Thymus (tissue), 11 donors: Measurements from ENCODE around the gene PAQR4. TPM values are rescaled to one million over a fixed set of nuclear protein-coding genes. Genes with fewer than 3 reads are reported as not detected.
A peak's percentile ranks its signal among the peaks of the same experiment; 100 is the strongest.

Experiments
- DNase-seq, 9 donors: peaks; one replicate each; pipeline ENCODE4 v3.0.0-alpha.2; 2013; ENCODE audit warnings: low spot score in 9 of 9, low read depth in 6 of 9, missing footprints in 1 of 9
- H3K27ac ChIP-seq, 2 donors: one replicate each; pipeline ENCODE4 v1.5.1; 2013; ENCODE audit warnings: control low read depth in 1 of 2, low read depth in 1 of 2, low read length in 1 of 2, mild to moderate bottlenecking in 1 of 2, moderate library complexity in 1 of 2
- H3K27me3 ChIP-seq, 2 donors: one replicate each; pipeline ENCODE4 v1.5.1; 2013; ENCODE audit warnings: low read length in 1 of 2; ENCODE audit not compliant: control insufficient read depth in 2 of 2, insufficient read depth in 1 of 2
- H3K36me3 ChIP-seq, 2 donors: one replicate each; pipeline ENCODE4 v1.5.1; 2013; ENCODE audit warnings: low read length in 1 of 2, mild to moderate bottlenecking in 1 of 2, moderate library complexity in 1 of 2; ENCODE audit not compliant: control insufficient read depth in 2 of 2, insufficient read depth in 2 of 2
- H3K4me1 ChIP-seq, 2 donors: one replicate each; pipeline ENCODE4 v1.5.1; 2013; ENCODE audit warnings: low read length in 2 of 2; ENCODE audit not compliant: control insufficient read depth in 2 of 2, insufficient read depth in 2 of 2
- H3K4me3 ChIP-seq, 2 donors: one replicate each; pipeline ENCODE4 v1.5.1; 2013; ENCODE audit warnings: low read length in 2 of 2, control low read depth in 1 of 2, mild to moderate bottlenecking in 1 of 2
- H3K9me3 ChIP-seq, 2 donors: one replicate each; pipeline ENCODE4 v1.5.1; 2013; ENCODE audit warnings: low read length in 1 of 2, mild to moderate bottlenecking in 1 of 2; ENCODE audit not compliant: control insufficient read depth in 2 of 2, insufficient read depth in 1 of 2
- WGBS: extraction: QIAGEN DNeasy Blood & Tissue Kit; methylation state at CpG from one replicate; pipeline ENCODE4 v1.1.7; 2013; 5-methylcytosine and 5-hydroxymethylcytosine counted together
- polyA plus RNA-seq: library from polyadenylated mRNA; stranded (reverse); fragments of 200-250 nt; gene quantifications from one replicate; pipeline ENCODE4 v1.2.3, GENCODE V29; 2013
- total RNA-seq: library from RNA; stranded (reverse); fragments of 120-200 nt; gene quantifications from one replicate; pipeline ENCODE4 v1.2.4, GENCODE V29; 2013
- donor health status: healthy.

The PAQR4 gene
- total and polyA plus RNA-seq, 2 donors = 9.5 to 11.2 TPM

DNA sequence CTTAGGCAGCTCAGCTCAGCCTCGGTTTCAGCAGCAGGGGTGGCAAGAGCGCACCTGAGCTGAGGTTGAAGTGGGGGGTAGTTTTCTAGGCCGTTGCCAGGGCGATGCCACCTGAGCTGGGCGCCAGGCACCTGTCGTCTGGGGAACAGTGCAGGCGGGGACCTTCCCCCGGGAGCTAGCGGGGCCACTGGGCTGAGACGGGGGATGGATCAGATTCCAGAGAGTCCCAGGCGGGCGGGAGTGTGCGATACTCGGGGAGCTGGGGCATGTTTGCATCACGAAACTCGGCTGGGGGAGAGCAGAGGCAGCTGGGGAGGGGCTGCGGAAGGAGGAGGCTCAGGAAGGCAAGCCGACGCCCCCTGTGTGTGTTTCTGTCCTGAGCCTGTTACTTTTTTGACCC, 43.1 kb downstream of the PAQR4 start:
- Histone ChIP-seq H3K27ac (peak overlapping the region in 1 of 2 donors; percentile 14), H3K27me3 (peaks cover 17 to 86% of the 10 kb centered on the region in 2 donors), H3K9me3 (peaks cover 0 to 16% of the 10 kb centered on the region in 2 donors), H3K4me1 (peaks cover 16 to 39% of the 10 kb centered on the region in 2 donors), H3K4me3 (no peak overlapping the region), H3K36me3 (no peaks in the 10 kb centered on the region)
- peak in 1 of 9 donors; percentile 43 for DNase-seq
- WGBS = 59% methylated on average over 19 of the region's 19 CpGs

GRCh38 chr16:3012828-3013420, 43.8 kb downstream of the PAQR4 start, which contains the start of gene CLDN9:
TSS of gene CLDN9 (plus strand) at chr16:3012923. CDS start at chr16:3013363, 440 bp downstream.
- H3K4me1 ChIP-seq = peaks cover 9 to 35% of the 10 kb centered on the region in 2 donors
- H3K27me3 ChIP-seq = peaks cover 24 to 86% of the 10 kb centered on the region in 2 donors
- peaks cover 0 to 15% of the 10 kb centered on the region in 2 donors for H3K9me3 ChIP-seq
- WGBS = 51% methylated on average over 27 of the region's 27 CpGs
- H3K36me3 ChIP-seq = no peaks in the 10 kb centered on the region
- H3K4me3 ChIP-seq = no peak within 1 kb of the TSS
- DNase-seq = peak in 2 of 9 donors; percentile 68 to 77
- H3K27ac ChIP-seq = peak within 1 kb of the TSS in 1 of 2 donors; percentile 14

DNA sequence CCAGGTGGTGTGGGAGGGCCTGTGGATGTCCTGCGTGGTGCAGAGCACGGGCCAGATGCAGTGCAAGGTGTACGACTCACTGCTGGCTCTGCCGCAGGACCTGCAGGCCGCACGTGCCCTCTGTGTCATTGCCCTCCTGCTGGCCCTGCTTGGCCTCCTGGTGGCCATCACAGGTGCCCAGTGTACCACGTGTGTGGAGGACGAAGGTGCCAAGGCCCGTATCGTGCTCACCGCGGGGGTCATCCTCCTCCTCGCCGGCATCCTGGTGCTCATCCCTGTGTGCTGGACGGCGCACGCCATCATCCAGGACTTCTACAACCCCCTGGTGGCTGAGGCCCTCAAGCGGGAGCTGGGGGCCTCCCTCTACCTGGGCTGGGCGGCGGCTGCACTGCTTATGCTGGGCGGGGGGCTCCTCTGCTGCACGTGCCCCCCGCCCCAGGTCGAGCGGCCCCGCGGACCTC, 44.4 kb downstream of the PAQR4 start:
- no peaks in the 10 kb centered on the region for H3K36me3 ChIP-seq
- no peak for DNase-seq
- 93% methylated on average over 27 of the region's 27 CpGs for WGBS
- H3K9me3 ChIP-seq = peaks cover 0 to 15% of the 10 kb centered on the region in 2 donors
- no peak overlapping the region for H3K27ac ChIP-seq
- H3K4me3 ChIP-seq = no peak overlapping the region
- peaks cover 7 to 34% of the 10 kb centered on the region in 2 donors for H3K4me1 ChIP-seq
- peaks cover 30 to 89% of the 10 kb centered on the region in 2 donors for H3K27me3 ChIP-seq

DNA sequence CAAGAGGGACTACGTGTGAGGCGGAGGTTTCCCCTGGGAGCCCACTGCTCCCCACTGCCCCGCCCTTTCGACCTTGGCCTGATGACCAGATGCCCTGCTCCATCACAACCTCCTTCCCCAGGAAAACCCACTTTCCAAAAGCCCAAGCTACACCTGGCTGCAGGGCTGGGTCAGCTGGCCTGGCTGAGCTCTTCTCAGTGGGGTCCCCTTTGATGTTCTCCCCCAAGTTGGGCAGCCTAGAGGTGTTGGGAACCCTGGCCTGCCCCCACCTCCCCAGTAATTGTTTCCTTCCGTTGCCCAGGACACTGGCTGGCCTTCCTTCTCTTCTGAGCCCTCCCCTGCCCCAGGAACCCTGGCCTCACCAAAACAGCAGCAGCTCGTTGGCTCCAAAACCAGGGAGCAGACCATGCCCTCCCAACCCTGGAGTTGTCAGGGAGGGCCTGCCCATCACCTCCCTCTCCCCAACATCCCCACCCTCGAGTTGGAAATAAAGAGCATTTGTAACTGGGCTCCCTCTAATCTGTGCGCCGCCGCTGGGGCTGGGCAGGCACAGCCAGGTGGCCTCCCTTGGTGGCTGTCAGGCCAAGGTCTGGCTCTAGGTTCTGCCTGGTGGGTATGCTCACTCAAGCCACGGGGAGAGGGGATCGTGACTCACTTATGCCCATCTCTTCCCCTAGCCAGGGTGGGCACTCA, 45.0 kb downstream of the PAQR4 start:
- no peak for DNase-seq
- peaks cover 36 to 90% of the 10 kb centered on the region in 2 donors for H3K27me3 ChIP-seq
- 92% methylated on average over 12 of the region's 12 CpGs for WGBS

DNA sequence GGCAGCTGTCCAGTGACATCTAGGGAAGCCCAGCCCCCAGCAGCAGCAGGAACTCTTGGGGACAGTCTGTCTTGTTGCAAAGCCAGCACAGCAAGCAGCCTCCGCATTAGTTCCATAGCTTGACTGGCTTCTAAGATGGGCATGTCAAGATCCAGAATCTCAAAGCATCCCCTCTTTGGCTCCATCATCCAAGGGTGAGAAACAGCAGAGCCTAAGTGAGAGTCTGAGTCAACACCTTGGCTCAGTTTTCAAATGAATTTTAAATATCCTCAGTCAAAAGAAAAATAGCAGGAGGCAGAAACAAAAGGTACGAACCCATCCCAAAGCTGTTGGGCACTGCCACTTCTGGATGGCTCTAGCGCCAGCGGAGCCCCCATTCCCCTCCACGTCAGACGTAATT, 45.8 kb downstream of the PAQR4 start:
- H3K9me3 ChIP-seq = peaks cover 0 to 15% of the 10 kb centered on the region in 2 donors
- no peaks in the 10 kb centered on the region for H3K36me3 ChIP-seq
- no peak overlapping the region for H3K4me3 ChIP-seq
- H3K27ac ChIP-seq = no peak overlapping the region
- DNase-seq = no peak
- WGBS = 96% methylated on average over 6 of the region's 6 CpGs
- H3K4me1 ChIP-seq = peaks cover 9 to 33% of the 10 kb centered on the region in 2 donors
- peaks cover 45 to 91% of the 10 kb centered on the region in 2 donors for H3K27me3 ChIP-seq

More for the DNA sequence above, 45.0 kb downstream of the PAQR4 start:
- peaks cover 6 to 29% of the 10 kb centered on the region in 2 donors for H3K4me1 ChIP-seq
- no peaks in the 10 kb centered on the region for H3K36me3 ChIP-seq
- no peak overlapping the region for H3K4me3 ChIP-seq
- H3K9me3 ChIP-seq = peaks cover 0 to 15% of the 10 kb centered on the region in 2 donors
- H3K27ac ChIP-seq = no peak overlapping the region

GRCh38 chr16:3015865-3016521, 46.8 kb downstream of the PAQR4 start:
- WGBS = 97% methylated on average over 13 of the region's 13 CpGs
- H3K4me1 ChIP-seq = peaks cover 17 to 42% of the 10 kb centered on the region in 2 donors
- peaks cover 0 to 15% of the 10 kb centered on the region in 2 donors for H3K9me3 ChIP-seq
- H3K27ac ChIP-seq = no peak overlapping the region
- no peak overlapping the region for H3K4me3 ChIP-seq
- H3K27me3 ChIP-seq = peaks cover 50 to 94% of the 10 kb centered on the region in 2 donors
- H3K36me3 ChIP-seq = no peaks in the 10 kb centered on the region
- no peak for DNase-seq

GRCh38 chr16:3017344-3017743, 48.2 kb downstream of the PAQR4 start:
- Histone ChIP-seq H3K4me3 (no peak overlapping the region), H3K27ac (no peak overlapping the region), H3K27me3 (peaks cover 53 to 95% of the 10 kb centered on the region in 2 donors), H3K4me1 (peaks cover 26 to 45% of the 10 kb centered on the region in 2 donors), H3K36me3 (no peaks in the 10 kb centered on the region), H3K9me3 (peaks cover 0 to 12% of the 10 kb centered on the region in 2 donors)
- WGBS = 96% methylated on average over 20 of the region's 20 CpGs
- no peak for DNase-seq

- H3K36me3 ChIP-seq = no peaks in the 10 kb centered on the region
- no peak within 1 kb of the TSS for H3K4me3 ChIP-seq
- peaks cover 0 to 12% of the 10 kb centered on the region in 2 donors for H3K9me3 ChIP-seq
- peaks cover 30 to 45% of the 10 kb centered on the region in 2 donors for H3K4me1 ChIP-seq
- 24% methylated on average over 52 of the region's 52 CpGs for WGBS
- peaks cover 50 to 94% of the 10 kb centered on the region in 2 donors for H3K27me3 ChIP-seq
- no peak within 1 kb of the TSS for H3K27ac ChIP-seq
- DNase-seq = no peak
Observed at GRCh38 chr16:3017794-3018506, 48.8 kb downstream of the PAQR4 start, which contains the start of gene CLDN6. TSS of gene CLDN6 (minus strand) at chr16:3018183. CDS start at chr16:3016021, 2,162 bp downstream.
